ENCODE results near the gene TOR1AIP2. TPM values are rescaled to one million over a fixed set of nuclear protein-coding genes. Genes with fewer than 3 reads are reported as not detected.

The TOR1AIP2 gene
- total RNA-seq, 2 experiments from 2014 or later: 31.0 to 49.9 TPM

GRCh38 chr1:179798213-179798863, 79.3 kb downstream of the TOR1AIP2 start:
- POLR2A ChIA-PET: interaction anchor here (0.5 kb wide), 1 partner anchor 29 kb away, joined by 3 read pairs; no protein-coding TSS in a partner anchor
- Histone ChIP-seq H3K36me3 (ENCODE audit: insufficient read depth, low read length) (no peaks in the 10 kb centered on the region), H3K4me2 (ENCODE audit: low read length) (no peak overlapping the region), H3K9me2 (ENCODE audit: insufficient read depth, low read length) (no peaks in the 10 kb centered on the region), H3K79me2 (ENCODE audit: insufficient read depth, low read depth, low read length) (no peaks in the 10 kb centered on the region), H2AFZ (ENCODE audit: low read length) (no peak overlapping the region), H3K27ac (ENCODE audit: low read depth, low read length, poor library complexity, severe bottlenecking) (no peak overlapping the region), H3K9me3 (ENCODE audit: low read length) (no peaks in the 10 kb centered on the region), H3K4me1 (ENCODE audit: insufficient read depth, low read length, poor library complexity, severe bottlenecking) (no peaks in the 10 kb centered on the region), H3K4me3 (ENCODE audit: low read depth, low read length, poor library complexity, severe bottlenecking) (no peak overlapping the region), H4K20me1 (ENCODE audit: insufficient read depth, low read length) (no peaks in the 10 kb centered on the region)
- no peak for TF ChIP-seq EZH2phosphoT487 (IDR thresholded peaks at IDR 0.05; ENCODE audit: borderline replicate concordance, low read depth, low read length)
- TF ChIP-seq, protein P1, sequence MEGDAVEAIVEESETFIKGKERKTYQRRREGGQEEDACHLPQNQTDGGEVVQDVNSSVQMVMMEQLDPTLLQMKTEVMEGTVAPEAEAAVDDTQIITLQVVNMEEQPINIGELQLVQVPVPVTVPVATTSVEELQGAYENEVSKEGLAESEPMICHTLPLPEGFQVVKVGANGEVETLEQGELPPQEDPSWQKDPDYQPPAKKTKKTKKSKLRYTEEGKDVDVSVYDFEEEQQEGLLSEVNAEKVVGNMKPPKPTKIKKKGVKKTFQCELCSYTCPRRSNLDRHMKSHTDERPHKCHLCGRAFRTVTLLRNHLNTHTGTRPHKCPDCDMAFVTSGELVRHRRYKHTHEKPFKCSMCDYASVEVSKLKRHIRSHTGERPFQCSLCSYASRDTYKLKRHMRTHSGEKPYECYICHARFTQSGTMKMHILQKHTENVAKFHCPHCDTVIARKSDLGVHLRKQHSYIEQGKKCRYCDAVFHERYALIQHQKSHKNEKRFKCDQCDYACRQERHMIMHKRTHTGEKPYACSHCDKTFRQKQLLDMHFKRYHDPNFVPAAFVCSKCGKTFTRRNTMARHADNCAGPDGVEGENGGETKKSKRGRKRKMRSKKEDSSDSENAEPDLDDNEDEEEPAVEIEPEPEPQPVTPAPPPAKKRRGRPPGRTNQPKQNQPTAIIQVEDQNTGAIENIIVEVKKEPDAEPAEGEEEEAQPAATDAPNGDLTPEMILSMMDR (conservative IDR thresholded peaks at IDR 0.05; ENCODE audit: low read length): no peak
- no TSS peak for BruUV-seq (replicated peaks)
- intact Hi-C loops (cut with micrococcal nuclease; ENCODE audit: unreplicated experiment): no loop called here
- CTCF ChIA-PET (ENCODE audit: unreplicated experiment): no interaction called here
- DNase-seq (ENCODE audit: low spot score): no peak

- BruUV-seq (replicated peaks): no TSS peak
Observed at GRCh38 chr1:179794669-179795068, 82.9 kb downstream of the TOR1AIP2 start.

DNA sequence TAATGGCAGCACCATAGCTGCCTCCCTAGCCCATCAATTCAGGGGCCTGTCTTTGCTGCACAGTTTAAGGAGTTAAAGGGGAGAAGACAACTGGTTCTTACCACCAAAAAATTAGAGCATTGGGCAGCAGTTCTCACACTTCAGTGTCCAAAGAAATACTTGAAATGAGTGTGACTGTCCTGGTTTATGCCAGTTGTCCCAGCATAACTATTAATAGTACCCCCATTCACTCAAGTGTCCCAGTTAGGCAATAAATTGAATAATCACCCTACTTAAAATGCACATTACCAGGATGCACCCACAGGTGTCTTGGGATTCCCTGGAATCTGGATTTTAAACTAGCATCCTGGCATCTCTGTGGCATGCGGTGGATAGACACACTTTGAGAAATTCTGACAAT, 83.5 kb downstream of the TOR1AIP2 start:
- Histone ChIP-seq H4K20me1 (ENCODE audit: insufficient read depth, low read length) (no peaks in the 10 kb centered on the region), H2AFZ (ENCODE audit: low read length) (no peak overlapping the region), H3K79me2 (ENCODE audit: insufficient read depth, low read depth, low read length) (no peaks in the 10 kb centered on the region), H3K9me3 (ENCODE audit: low read length) (no peaks in the 10 kb centered on the region), H3K4me2 (ENCODE audit: low read length) (no peak overlapping the region), H3K4me1 (ENCODE audit: insufficient read depth, low read length, poor library complexity, severe bottlenecking) (no peaks in the 10 kb centered on the region), H3K4me3 (ENCODE audit: low read depth, low read length, poor library complexity, severe bottlenecking) (no peak overlapping the region), H3K36me3 (ENCODE audit: insufficient read depth, low read length) (no peaks in the 10 kb centered on the region), H3K9me2 (ENCODE audit: insufficient read depth, low read length) (no peaks in the 10 kb centered on the region), H3K27ac (ENCODE audit: low read depth, low read length, poor library complexity, severe bottlenecking) (no peak overlapping the region)
- ChIA-PET POLR2A (no interaction called here), CTCF (ENCODE audit: unreplicated experiment) (no interaction called here)
- TF ChIP-seq, protein P1 (conservative IDR thresholded peaks at IDR 0.05; ENCODE audit: low read length): no peak
- no TSS peak for BruUV-seq (replicated peaks)
- intact Hi-C loops (cut with micrococcal nuclease; ENCODE audit: unreplicated experiment): no loop called here
- DNase-seq (ENCODE audit: low spot score): no peak

More at GRCh38 chr1:179794669-179795068, 82.9 kb downstream of the TOR1AIP2 start:
- Histone ChIP-seq H3K4me1 (ENCODE audit: insufficient read depth, low read length, poor library complexity, severe bottlenecking) (no peaks in the 10 kb centered on the region), H3K36me3 (ENCODE audit: insufficient read depth, low read length) (no peaks in the 10 kb centered on the region), H3K4me2 (ENCODE audit: low read length) (no peak overlapping the region), H3K9me2 (ENCODE audit: insufficient read depth, low read length) (no peaks in the 10 kb centered on the region), H3K9me3 (ENCODE audit: low read length) (no peaks in the 10 kb centered on the region), H3K27ac (ENCODE audit: low read depth, low read length, poor library complexity, severe bottlenecking) (no peak overlapping the region), H4K20me1 (ENCODE audit: insufficient read depth, low read length) (no peaks in the 10 kb centered on the region), H2AFZ (ENCODE audit: low read length) (no peak overlapping the region), H3K79me2 (ENCODE audit: insufficient read depth, low read depth, low read length) (no peaks in the 10 kb centered on the region), H3K4me3 (ENCODE audit: low read depth, low read length, poor library complexity, severe bottlenecking) (no peak overlapping the region)
- no peak for DNase-seq (ENCODE audit: low spot score)
- ChIA-PET POLR2A (interaction anchor here (0.6 kb wide), 1 partner anchor 33 kb away, joined by 4 read pairs; no protein-coding TSS in a partner anchor), CTCF (ENCODE audit: unreplicated experiment) (no interaction called here)
- TF ChIP-seq, protein P1 (conservative IDR thresholded peaks at IDR 0.05; ENCODE audit: low read length): no peak
- no peak for TF ChIP-seq EZH2phosphoT487 (IDR thresholded peaks at IDR 0.05; ENCODE audit: borderline replicate concordance, low read depth, low read length)
- intact Hi-C loops (cut with micrococcal nuclease; ENCODE audit: unreplicated experiment): no loop called here
